Mesendoderm (in vitro differentiated cells): ENCODE measurements around the gene EDEM3. TPM values are rescaled to one million over a fixed set of nuclear protein-coding genes. Genes with fewer than 3 reads are reported as not detected.
A peak's percentile ranks its signal among the peaks of the same experiment; 100 is the strongest.

Experiments
- DNase-seq: peaks from one replicate; pipeline ENCODE4 v3.0.0; 2013
- H2AK5ac ChIP-seq: 2 replicates; pipeline ENCODE4 v1.6.1; 2013; ENCODE audit warnings: low read length, inconsistent platforms
- H2BK120ac ChIP-seq: 2 replicates; pipeline ENCODE4 v1.6.1; 2013; ENCODE audit warnings: low read depth, mild to moderate bottlenecking, low read length, moderate library complexity, mixed read lengths
- H2BK15ac ChIP-seq: replicated peaks from 2 replicates; pipeline ENCODE4 v1.6.1; 2013; ENCODE audit warnings: low read depth, mild to moderate bottlenecking, moderate library complexity
- H2BK5ac ChIP-seq: 2 replicates; pipeline ENCODE4 v1.6.1; 2013; ENCODE audit warnings: low read length, inconsistent platforms
- H3K18ac ChIP-seq: 2 replicates; pipeline ENCODE4 v1.6.1; 2013; ENCODE audit warnings: mild to moderate bottlenecking, low read length, mixed read lengths
- H3K23ac ChIP-seq: one replicate; pipeline ENCODE4 v1.6.1; 2013; ENCODE audit warnings: low read length
- H3K27ac ChIP-seq: 2 replicates; pipeline ENCODE4 v1.5.1; 2013; ENCODE audit warnings: low read depth, mild to moderate bottlenecking, inconsistent platforms, low read length, moderate library complexity
- H3K27me3 ChIP-seq: 2 replicates; pipeline ENCODE4 v1.6.1; 2013; ENCODE audit warnings: low read length, control low read depth, mild to moderate bottlenecking, inconsistent platforms; ENCODE audit not compliant: insufficient read depth, poor library complexity
- H3K36me3 ChIP-seq: 2 replicates; pipeline ENCODE4 v1.6.1; 2013; ENCODE audit warnings: low read length, inconsistent platforms; ENCODE audit not compliant: control insufficient read depth, insufficient read depth
- H3K4ac ChIP-seq: one replicate; pipeline ENCODE4 v1.6.1; 2013; ENCODE audit warnings: low read depth, mild to moderate bottlenecking, low read length, moderate library complexity
- H3K4me1 ChIP-seq: 2 replicates; pipeline ENCODE4 v1.6.1; 2013; ENCODE audit warnings: low read depth, low read length, inconsistent platforms; ENCODE audit not compliant: control insufficient read depth
- H3K4me2 ChIP-seq: 2 replicates; pipeline ENCODE4 v1.6.1; 2013; ENCODE audit warnings: low read length
- H3K4me3 ChIP-seq: 2 replicates; pipeline ENCODE4 v1.5.1; 2013; ENCODE audit warnings: mild to moderate bottlenecking, low read length
- H3K56ac ChIP-seq: one replicate; pipeline ENCODE4 v1.6.1; 2013; ENCODE audit warnings: low read length
- H3K79me1 ChIP-seq: 2 replicates; pipeline ENCODE4 v1.6.1; 2013; ENCODE audit warnings: low read length, inconsistent platforms
- H3K79me2 ChIP-seq: 2 replicates; pipeline ENCODE4 v1.6.1; 2013; ENCODE audit warnings: mild to moderate bottlenecking, low read length; ENCODE audit not compliant: control insufficient read depth, insufficient read depth
- H3K9ac ChIP-seq: 2 replicates; pipeline ENCODE4 v1.6.1; 2013; ENCODE audit warnings: low read length, inconsistent platforms
- H4K5ac ChIP-seq: one replicate; pipeline ENCODE4 v1.6.1; 2013; ENCODE audit warnings: low read length
- H4K8ac ChIP-seq: one replicate; pipeline ENCODE4 v1.6.1; 2013; ENCODE audit warnings: low read depth, mild to moderate bottlenecking, control low read depth, low read length, moderate library complexity
- WGBS: extraction: QIAGEN DNeasy Blood & Tissue Kit; methylation state at CpG from one replicate; pipeline ENCODE4 v1.1.7; 2013; ENCODE audit warnings: low lambda C conversion rate, missing lambda C conversion rate; ENCODE audit not compliant: insufficient coverage; ENCODE audit errors: extremely low coverage; 5-methylcytosine and 5-hydroxymethylcytosine counted together
- polyA plus RNA-seq, 2 experiments: library from polyadenylated mRNA; stranded (reverse); fragments of 200-250 nt; gene quantifications; one replicate each; pipeline ENCODE4 v1.2.3, GENCODE V29; 2013

EDEM3 gene, protein sequence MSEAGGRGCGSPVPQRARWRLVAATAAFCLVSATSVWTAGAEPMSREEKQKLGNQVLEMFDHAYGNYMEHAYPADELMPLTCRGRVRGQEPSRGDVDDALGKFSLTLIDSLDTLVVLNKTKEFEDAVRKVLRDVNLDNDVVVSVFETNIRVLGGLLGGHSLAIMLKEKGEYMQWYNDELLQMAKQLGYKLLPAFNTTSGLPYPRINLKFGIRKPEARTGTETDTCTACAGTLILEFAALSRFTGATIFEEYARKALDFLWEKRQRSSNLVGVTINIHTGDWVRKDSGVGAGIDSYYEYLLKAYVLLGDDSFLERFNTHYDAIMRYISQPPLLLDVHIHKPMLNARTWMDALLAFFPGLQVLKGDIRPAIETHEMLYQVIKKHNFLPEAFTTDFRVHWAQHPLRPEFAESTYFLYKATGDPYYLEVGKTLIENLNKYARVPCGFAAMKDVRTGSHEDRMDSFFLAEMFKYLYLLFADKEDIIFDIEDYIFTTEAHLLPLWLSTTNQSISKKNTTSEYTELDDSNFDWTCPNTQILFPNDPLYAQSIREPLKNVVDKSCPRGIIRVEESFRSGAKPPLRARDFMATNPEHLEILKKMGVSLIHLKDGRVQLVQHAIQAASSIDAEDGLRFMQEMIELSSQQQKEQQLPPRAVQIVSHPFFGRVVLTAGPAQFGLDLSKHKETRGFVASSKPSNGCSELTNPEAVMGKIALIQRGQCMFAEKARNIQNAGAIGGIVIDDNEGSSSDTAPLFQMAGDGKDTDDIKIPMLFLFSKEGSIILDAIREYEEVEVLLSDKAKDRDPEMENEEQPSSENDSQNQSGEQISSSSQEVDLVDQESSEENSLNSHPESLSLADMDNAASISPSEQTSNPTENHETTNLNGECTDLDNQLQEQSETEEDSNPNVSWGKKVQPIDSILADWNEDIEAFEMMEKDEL
- polyA plus RNA-seq (2013, experiment 1 of 2): 7.4 TPM
- polyA plus RNA-seq (2013, experiment 2 of 2): 8.0 TPM

DNA sequence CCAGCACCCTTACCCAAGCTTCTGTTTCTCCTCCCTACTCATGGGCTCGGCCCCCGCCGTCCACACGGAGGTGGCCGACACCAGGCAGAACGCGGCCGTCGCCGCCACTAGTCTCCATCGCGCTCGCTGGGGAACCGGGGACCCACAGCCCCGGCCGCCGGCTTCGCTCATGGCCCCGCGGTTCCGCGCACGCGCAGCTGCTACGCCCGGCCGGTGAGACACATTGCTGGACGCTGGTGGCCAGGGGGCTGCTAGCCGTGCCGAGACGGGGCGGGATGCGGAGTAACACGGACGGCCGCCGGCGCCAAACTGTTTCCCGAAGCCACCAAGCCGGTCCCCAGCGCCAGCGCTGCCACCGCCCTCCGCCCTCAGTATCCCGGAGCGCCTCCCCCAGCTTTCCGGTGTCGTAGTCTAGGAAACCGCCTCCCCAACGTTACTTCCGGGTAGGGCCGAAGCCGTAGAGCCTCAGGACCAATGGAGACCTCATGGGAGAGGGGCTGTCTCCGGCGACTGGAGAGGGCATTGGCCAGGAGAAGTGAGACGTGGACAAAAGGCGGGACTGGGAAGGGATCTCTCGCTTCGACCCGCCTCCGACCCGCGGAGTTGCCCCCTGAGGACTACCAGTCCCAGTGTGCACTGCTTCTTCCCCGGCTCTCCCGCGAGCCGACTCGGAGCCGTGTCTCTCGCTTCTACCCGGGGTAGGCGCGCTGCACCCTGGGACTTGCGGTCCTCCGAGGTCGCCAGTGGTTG is at the start of gene EDEM3:
Gene EDEM3, minus strand, starts transcription at position 383 of the 750 bp plus-strand sequence. Its CDS starts 212 bp downstream, at position 171.
- Histone ChIP-seq H3K56ac (peak within 1 kb of the TSS; percentile 95), H3K27me3 (no peaks in the 10 kb centered on the region), H4K5ac (no peak within 1 kb of the TSS), H4K8ac (no peak within 1 kb of the TSS), H3K36me3 (no peaks in the 10 kb centered on the region), H3K4me3 (peak within 1 kb of the TSS; percentile 92), H2BK5ac (no peak within 1 kb of the TSS), H3K9ac (peak within 1 kb of the TSS; percentile 79), H3K18ac (no peak within 1 kb of the TSS), H3K23ac (peak within 1 kb of the TSS; percentile 6), H3K4me1 (no peaks in the 10 kb centered on the region), H3K4ac (no peak within 1 kb of the TSS), H3K27ac (peak within 1 kb of the TSS; percentile 77), H3K4me2 (peak within 1 kb of the TSS; percentile 93), H2BK120ac (no peak within 1 kb of the TSS), H2BK15ac (no peak within 1 kb of the TSS), H3K79me2 (no peaks in the 10 kb centered on the region), H2AK5ac (no peak within 1 kb of the TSS), H3K79me1 (no peaks in the 10 kb centered on the region)
- DNase-seq: peak; percentile 100
- no CpG with 5 or more reads among the region's 76 CpGs for WGBS

DNA sequence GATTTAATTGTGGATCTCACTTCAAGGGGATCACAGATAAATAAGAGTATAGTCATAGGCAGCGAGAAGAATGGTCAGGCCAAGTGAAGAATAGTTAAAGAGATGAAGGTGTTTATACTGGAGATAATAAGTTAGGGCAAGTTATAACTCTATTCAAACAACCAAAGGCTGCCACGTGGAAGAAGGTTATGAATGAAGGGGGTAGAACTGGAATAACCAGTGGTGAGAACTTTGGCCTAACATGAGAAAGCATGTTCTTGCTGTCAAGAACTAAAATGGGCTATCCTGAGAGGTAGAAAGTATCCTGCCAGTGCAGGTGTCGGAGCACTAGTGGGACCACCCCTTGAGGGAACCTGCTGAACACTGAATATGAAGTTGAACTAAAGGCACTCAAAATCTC is 49.6 kb upstream of the EDEM3 start:
- Histone ChIP-seq H3K79me2 (no peaks in the 10 kb centered on the region), H3K9ac (no peak overlapping the region), H3K4me1 (no peaks in the 10 kb centered on the region), H3K23ac (no peak overlapping the region), H2BK120ac (no peak overlapping the region), H3K79me1 (no peaks in the 10 kb centered on the region), H2BK15ac (no peak overlapping the region), H2AK5ac (no peak overlapping the region), H3K27ac (no peak overlapping the region), H4K8ac (no peak overlapping the region), H4K5ac (no peak overlapping the region), H3K36me3 (no peaks in the 10 kb centered on the region), H2BK5ac (no peak overlapping the region), H3K18ac (no peak overlapping the region), H3K27me3 (no peaks in the 10 kb centered on the region), H3K56ac (no peak overlapping the region), H3K4ac (no peak overlapping the region), H3K4me3 (no peak overlapping the region), H3K4me2 (no peak overlapping the region)
- no CpG with 5 or more reads among the region's 3 CpGs for WGBS
- no peak for DNase-seq

DNA sequence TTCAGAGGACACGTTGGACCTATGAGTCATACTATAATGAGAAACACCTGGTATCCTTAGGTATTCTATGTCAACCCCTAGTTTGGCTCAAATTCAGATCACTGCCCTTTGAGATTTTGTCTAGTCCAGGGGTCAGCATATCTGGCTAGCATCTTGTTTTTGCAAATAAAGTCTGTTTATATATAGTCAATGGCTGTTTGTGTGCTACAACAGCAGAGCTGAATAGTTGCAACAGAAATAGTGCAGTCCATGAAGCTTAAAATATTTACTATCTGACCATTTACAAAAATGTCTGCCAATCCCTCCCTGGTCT is 48.5 kb upstream of the EDEM3 start:
- H3K27me3 ChIP-seq: no peaks in the 10 kb centered on the region
- no peak overlapping the region for H3K9ac ChIP-seq
- H2AK5ac ChIP-seq: no peak overlapping the region
- no peak overlapping the region for H4K8ac ChIP-seq
- no peak overlapping the region for H2BK5ac ChIP-seq
- no peak overlapping the region for H3K4me3 ChIP-seq
- WGBS: no CpG with 5 or more reads among the region's 1 CpG
- no peak overlapping the region for H2BK15ac ChIP-seq
- no peak overlapping the region for H3K27ac ChIP-seq
- no peak overlapping the region for H3K56ac ChIP-seq
- no peak overlapping the region for H2BK120ac ChIP-seq
- no peak overlapping the region for H4K5ac ChIP-seq
- H3K4me2 ChIP-seq: no peak overlapping the region
- H3K79me1 ChIP-seq: no peaks in the 10 kb centered on the region
- H3K18ac ChIP-seq: no peak overlapping the region
- H3K36me3 ChIP-seq: no peaks in the 10 kb centered on the region
- no peak overlapping the region for H3K4ac ChIP-seq
- no peak overlapping the region for H3K23ac ChIP-seq
- no peaks in the 10 kb centered on the region for H3K79me2 ChIP-seq
- H3K4me1 ChIP-seq: no peaks in the 10 kb centered on the region
- DNase-seq: no peak

DNA sequence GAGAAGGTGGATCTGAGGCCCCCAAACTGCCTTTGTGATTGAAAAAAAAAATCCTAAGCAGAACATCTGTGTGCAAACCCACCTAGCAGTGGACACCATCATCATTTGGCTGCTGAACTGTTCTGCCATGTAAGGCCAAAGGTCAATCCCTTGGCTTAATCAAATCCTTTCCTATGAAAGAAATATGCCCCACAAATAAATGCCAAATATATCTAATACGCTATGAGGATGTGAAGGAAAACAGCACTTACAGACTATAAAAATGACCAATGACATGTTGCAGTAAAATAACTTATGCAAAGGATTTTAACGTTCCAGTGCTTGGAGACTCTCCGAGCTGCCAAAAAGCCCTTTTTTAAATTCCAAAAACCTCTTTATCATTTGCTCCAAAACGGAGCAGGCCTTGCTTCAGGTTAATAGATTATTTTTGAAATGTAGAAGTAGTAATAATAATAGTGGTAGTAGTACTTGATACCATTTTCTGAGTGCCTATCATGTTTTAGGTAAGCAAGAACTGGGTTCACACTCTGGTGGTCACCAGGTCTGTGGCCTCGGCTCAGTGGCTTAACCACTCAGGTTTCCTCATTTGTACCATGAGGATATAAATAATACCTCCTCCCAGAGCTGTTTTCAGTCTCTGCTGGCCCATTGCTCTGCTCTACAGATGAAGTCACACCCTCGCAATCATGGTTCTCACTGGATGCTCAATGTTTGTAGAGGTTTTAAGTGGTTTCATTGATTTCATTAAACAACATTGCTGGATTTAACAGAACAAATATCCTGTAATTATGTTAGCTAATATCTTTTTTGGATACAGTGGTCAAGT is 47.9 kb upstream of the EDEM3 start:
- WGBS: no CpG with 5 or more reads among the region's 6 CpGs
- H4K5ac ChIP-seq: no peak overlapping the region
- H3K56ac ChIP-seq: no peak overlapping the region
- no peak overlapping the region for H2BK120ac ChIP-seq
- no peak overlapping the region for H3K4ac ChIP-seq
- H3K23ac ChIP-seq: no peak overlapping the region
- H3K36me3 ChIP-seq: no peaks in the 10 kb centered on the region
- H3K4me2 ChIP-seq: no peak overlapping the region
- no peaks in the 10 kb centered on the region for H3K4me1 ChIP-seq
- DNase-seq: no peak
- H3K79me1 ChIP-seq: no peaks in the 10 kb centered on the region
- H4K8ac ChIP-seq: no peak overlapping the region
- no peak overlapping the region for H2AK5ac ChIP-seq
- no peak overlapping the region for H2BK15ac ChIP-seq
- H3K27me3 ChIP-seq: no peaks in the 10 kb centered on the region
- H2BK5ac ChIP-seq: no peak overlapping the region
- no peaks in the 10 kb centered on the region for H3K79me2 ChIP-seq
- H3K4me3 ChIP-seq: no peak overlapping the region
- no peak overlapping the region for H3K18ac ChIP-seq
- H3K9ac ChIP-seq: no peak overlapping the region
- no peak overlapping the region for H3K27ac ChIP-seq

DNA sequence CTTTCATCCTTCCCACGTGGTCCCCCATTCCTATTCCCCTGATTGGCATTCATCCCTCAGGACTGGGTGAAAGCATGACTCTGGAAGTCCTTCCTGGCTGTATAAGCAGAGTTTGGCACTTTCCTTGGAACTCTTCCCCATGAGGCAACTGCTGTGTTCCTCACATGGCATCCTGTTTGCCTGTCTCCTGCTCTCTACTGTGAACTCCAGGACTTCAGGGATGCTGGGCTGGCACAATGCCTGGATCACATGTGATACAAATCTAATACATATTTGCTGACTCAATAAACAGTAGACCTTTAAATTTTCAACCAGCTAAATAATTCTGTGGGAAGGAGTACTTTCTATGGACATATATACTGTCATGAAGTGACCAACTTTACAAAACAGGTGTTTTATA is 46.8 kb upstream of the EDEM3 start:
- H3K36me3 ChIP-seq: no peaks in the 10 kb centered on the region
- H3K79me2 ChIP-seq: no peaks in the 10 kb centered on the region
- H3K56ac ChIP-seq: no peak overlapping the region
- H2BK5ac ChIP-seq: no peak overlapping the region
- H3K23ac ChIP-seq: no peak overlapping the region
- H3K4ac ChIP-seq: no peak overlapping the region
- no peak overlapping the region for H3K9ac ChIP-seq
- H2AK5ac ChIP-seq: no peak overlapping the region
- no peak overlapping the region for H4K5ac ChIP-seq
- no peaks in the 10 kb centered on the region for H3K4me1 ChIP-seq
- H2BK120ac ChIP-seq: no peak overlapping the region
- H3K79me1 ChIP-seq: no peaks in the 10 kb centered on the region
- no peaks in the 10 kb centered on the region for H3K27me3 ChIP-seq
- H3K4me3 ChIP-seq: no peak overlapping the region
- no peak for DNase-seq
- H4K8ac ChIP-seq: no peak overlapping the region
- no peak overlapping the region for H3K4me2 ChIP-seq
- WGBS: no CpG with 5 or more reads among the region's 1 CpG
- H3K27ac ChIP-seq: no peak overlapping the region
- no peak overlapping the region for H2BK15ac ChIP-seq
- no peak overlapping the region for H3K18ac ChIP-seq
